HepG2 (cell line): ENCODE data around the gene PNLDC1. TPM values are rescaled to one million over a fixed set of nuclear protein-coding genes. Genes with fewer than 3 reads are reported as not detected.
A peak's percentile ranks its signal among the peaks of the same experiment; 100 is the strongest.

Source experiments
- HHEX ChIP-seq: IDR thresholded peaks from 2 replicates; pipeline ENCODE4 v1.6.1; 2016; ENCODE audit warnings: control low read depth
- HMGA1 ChIP-seq: sonication (generic); formaldehyde crosslinking; conservative IDR thresholded peaks from 2 replicates; pipeline ENCODE4 v1.4.0; 2020; ENCODE audit warnings: missing genetic modification reagents
- HOXD1 ChIP-seq: sonication (generic); formaldehyde crosslinking; IDR thresholded peaks from 2 replicates; pipeline ENCODE4 v1.5.0; 2020; ENCODE audit warnings: missing genetic modification reagents
- ISX ChIP-seq: sonication (generic); formaldehyde crosslinking; conservative IDR thresholded peaks from 2 replicates; pipeline ENCODE4 v1.5.0; 2020; ENCODE audit warnings: missing genetic modification reagents
- MLXIP ChIP-seq: sonication (generic); formaldehyde crosslinking; IDR thresholded peaks from 2 replicates; pipeline ENCODE4 v1.9.0; 2021; ENCODE audit warnings: missing genetic modification reagents, borderline replicate concordance
- MXD1 ChIP-seq: sonication (generic); formaldehyde crosslinking; IDR thresholded peaks from 2 replicates; pipeline ENCODE4 v1.4.0; 2020; ENCODE audit warnings: mild to moderate bottlenecking, missing genetic modification reagents
- PRPF4 ChIP-seq: fragments of 200-400 bp; formaldehyde crosslinking; IDR thresholded peaks from 2 replicates; pipeline ENCODE4 v1.6.1; 2016; ENCODE audit warnings: low read length, low read depth; ENCODE audit not compliant: poor library complexity, severe bottlenecking
- REL ChIP-seq: sonication (generic); formaldehyde crosslinking; conservative IDR thresholded peaks from 2 replicates; pipeline ENCODE4 v1.8.0; 2022; ENCODE audit warnings: mild to moderate bottlenecking, missing genetic modification reagents, moderate library complexity
- TCF7L2 ChIP-seq: IDR thresholded peaks from 2 replicates; pipeline ENCODE4 v1.6.1; 2011; ENCODE audit warnings: mild to moderate bottlenecking, low read depth, low read length, moderate library complexity
- TFE3 ChIP-seq: IDR thresholded peaks from 2 replicates; pipeline ENCODE4 v1.6.1; 2016
- ZBTB7B ChIP-seq: sonication (generic); formaldehyde crosslinking; IDR thresholded peaks from 2 replicates; pipeline ENCODE4 v1.4.0; 2020; ENCODE audit warnings: missing genetic modification reagents
- ZNF124 ChIP-seq: sonication (generic); formaldehyde crosslinking; IDR thresholded peaks from 2 replicates; pipeline ENCODE4 v1.4.0; 2020; ENCODE audit warnings: missing genetic modification reagents
- ZNF557 ChIP-seq: sonication (generic); formaldehyde crosslinking; IDR thresholded peaks from 2 replicates; pipeline ENCODE4 v1.4.0; 2020; ENCODE audit warnings: missing genetic modification reagents
- ZNF558 ChIP-seq: sonication (generic); formaldehyde crosslinking; IDR thresholded peaks from 2 replicates; pipeline ENCODE4 v1.9.0; 2022; ENCODE audit warnings: mild to moderate bottlenecking, missing genetic modification reagents, borderline replicate concordance
- ZNF674 ChIP-seq: sonication (generic); formaldehyde crosslinking; IDR thresholded peaks from 2 replicates; pipeline ENCODE4 v1.5.0; 2020; ENCODE audit warnings: low read depth, mild to moderate bottlenecking, missing genetic modification reagents
- ZNF839 ChIP-seq: sonication (generic); formaldehyde crosslinking; IDR thresholded peaks from 2 replicates; pipeline ENCODE4 v1.4.0; 2020; ENCODE audit warnings: missing genetic modification reagents, mild to moderate bottlenecking, borderline replicate concordance
- polyA plus RNA-seq, 8 experiments: library from polyadenylated mRNA; depleted of rRNA in 3 of 8; stranded (reverse) in 7 of 8; unstranded in 1 of 8; fragments of >200 nt; fragmentation: Illumina TruSeq in 4 of 8; extraction: Trizol in 4 of 8; gene quantifications; 2 replicates each; pipeline versions ENCODE4 v1.2.1 to v1.2.3, GENCODE V29; 2011 to 2016; ENCODE audit warnings: low read depth in 4 of 8, missing spikeins in 1 of 8, mixed read lengths in 1 of 8; ENCODE audit not compliant: insufficient read depth in 1 of 8
- total RNA-seq, 5 experiments: library from RNA; depleted of rRNA; stranded (reverse); fragments of >200 nt; fragmentation: Illumina TruSeq; extraction: Trizol; gene quantifications; 2 replicates each; pipeline ENCODE4 v1.2.3, GENCODE V29; 2016; ENCODE audit warnings: low read depth in 1 of 5
- TF ChIP-seq, protein P1 (sequence below): sonication (generic); formaldehyde crosslinking; conservative IDR thresholded peaks from 2 replicates; pipeline ENCODE4 v1.4.0; 2020; ENCODE audit warnings: mild to moderate bottlenecking, missing genetic modification reagents, moderate library complexity
- TF ChIP-seq, protein P2 (sequence below): sonication (generic); formaldehyde crosslinking; IDR thresholded peaks from 2 replicates; pipeline ENCODE4 v1.4.0; 2020; ENCODE audit warnings: missing genetic modification reagents, mild to moderate bottlenecking, borderline replicate concordance
- TF ChIP-seq, protein P3 (sequence below): sonication (generic); formaldehyde crosslinking; IDR thresholded peaks from 2 replicates; pipeline ENCODE4 v1.5.1; 2020; ENCODE audit warnings: missing genetic modification reagents, mild to moderate bottlenecking, borderline replicate concordance

Gene PNLDC1
- total and polyA plus RNA-seq, 2 of the 13 experiments (the other 11 are each of a cell fraction or from before 2014, with no cell fraction given), result not detected

DNA sequence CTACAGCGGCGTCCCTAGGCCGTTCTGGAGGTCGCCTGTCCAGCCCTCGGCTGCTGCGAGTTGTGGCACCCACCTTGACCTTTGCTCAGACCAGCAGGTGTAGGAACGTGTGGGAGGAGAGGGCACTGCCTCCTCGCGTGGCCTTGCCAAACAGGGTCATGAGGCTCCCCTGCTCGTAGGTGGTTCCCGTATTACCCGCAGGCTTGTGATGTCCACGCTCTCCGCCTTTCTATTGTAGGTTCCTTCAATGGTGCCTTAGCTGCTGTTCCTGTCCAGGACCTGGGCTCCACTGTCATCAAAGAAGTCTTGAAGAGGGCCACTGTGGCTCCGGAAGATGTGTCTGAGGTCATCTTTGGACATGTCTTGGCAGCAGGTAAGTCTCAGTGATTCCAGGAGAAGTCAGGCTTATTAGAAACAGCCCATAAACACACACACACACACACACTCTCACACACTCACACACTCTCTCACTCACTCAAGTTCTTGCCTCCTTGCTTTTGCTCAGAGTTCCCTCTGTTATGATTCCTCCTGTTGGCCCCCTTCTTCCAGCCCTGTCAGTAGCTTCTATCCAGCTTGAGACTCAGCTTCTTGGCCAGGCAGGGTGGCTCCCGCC is 37.3 kb upstream of the PNLDC1 start (continued):
- TF ChIP-seq, protein P1, sequence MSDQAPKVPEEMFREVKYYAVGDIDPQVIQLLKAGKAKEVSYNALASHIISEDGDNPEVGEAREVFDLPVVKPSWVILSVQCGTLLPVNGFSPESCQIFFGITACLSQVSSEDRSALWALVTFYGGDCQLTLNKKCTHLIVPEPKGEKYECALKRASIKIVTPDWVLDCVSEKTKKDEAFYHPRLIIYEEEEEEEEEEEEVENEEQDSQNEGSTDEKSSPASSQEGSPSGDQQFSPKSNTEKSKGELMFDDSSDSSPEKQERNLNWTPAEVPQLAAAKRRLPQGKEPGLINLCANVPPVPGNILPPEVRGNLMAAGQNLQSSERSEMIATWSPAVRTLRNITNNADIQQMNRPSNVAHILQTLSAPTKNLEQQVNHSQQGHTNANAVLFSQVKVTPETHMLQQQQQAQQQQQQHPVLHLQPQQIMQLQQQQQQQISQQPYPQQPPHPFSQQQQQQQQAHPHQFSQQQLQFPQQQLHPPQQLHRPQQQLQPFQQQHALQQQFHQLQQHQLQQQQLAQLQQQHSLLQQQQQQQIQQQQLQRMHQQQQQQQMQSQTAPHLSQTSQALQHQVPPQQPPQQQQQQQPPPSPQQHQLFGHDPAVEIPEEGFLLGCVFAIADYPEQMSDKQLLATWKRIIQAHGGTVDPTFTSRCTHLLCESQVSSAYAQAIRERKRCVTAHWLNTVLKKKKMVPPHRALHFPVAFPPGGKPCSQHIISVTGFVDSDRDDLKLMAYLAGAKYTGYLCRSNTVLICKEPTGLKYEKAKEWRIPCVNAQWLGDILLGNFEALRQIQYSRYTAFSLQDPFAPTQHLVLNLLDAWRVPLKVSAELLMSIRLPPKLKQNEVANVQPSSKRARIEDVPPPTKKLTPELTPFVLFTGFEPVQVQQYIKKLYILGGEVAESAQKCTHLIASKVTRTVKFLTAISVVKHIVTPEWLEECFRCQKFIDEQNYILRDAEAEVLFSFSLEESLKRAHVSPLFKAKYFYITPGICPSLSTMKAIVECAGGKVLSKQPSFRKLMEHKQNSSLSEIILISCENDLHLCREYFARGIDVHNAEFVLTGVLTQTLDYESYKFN (CRISPR knock-in tag), result peak; percentile 78
- TF ChIP-seq TFE3 (CRISPR knock-in tag), result peak; percentile 82
- no peak for TF ChIP-seq TCF7L2
- peak; percentile 82 for TF ChIP-seq ZNF558 (CRISPR knock-in tag)
- no peak; the same call in 1 of the 2 replicates for TF ChIP-seq REL (CRISPR knock-in tag)
- no peak for TF ChIP-seq HMGA1 (CRISPR knock-in tag)
- TF ChIP-seq ISX (CRISPR knock-in tag), result no peak; the same call in 1 of the 2 replicates
- TF ChIP-seq MLXIP, result no peak; the same call in 1 of the 2 replicates
- TF ChIP-seq ZNF839 (CRISPR knock-in tag), result no peak
- TF ChIP-seq HHEX (CRISPR knock-in tag), result no peak; the same call in 1 of the 2 replicates
- TF ChIP-seq ZNF557 (CRISPR knock-in tag), result no peak
- TF ChIP-seq ZNF124 (CRISPR knock-in tag), result no peak
- no peak for TF ChIP-seq PRPF4
- TF ChIP-seq, protein P2, sequence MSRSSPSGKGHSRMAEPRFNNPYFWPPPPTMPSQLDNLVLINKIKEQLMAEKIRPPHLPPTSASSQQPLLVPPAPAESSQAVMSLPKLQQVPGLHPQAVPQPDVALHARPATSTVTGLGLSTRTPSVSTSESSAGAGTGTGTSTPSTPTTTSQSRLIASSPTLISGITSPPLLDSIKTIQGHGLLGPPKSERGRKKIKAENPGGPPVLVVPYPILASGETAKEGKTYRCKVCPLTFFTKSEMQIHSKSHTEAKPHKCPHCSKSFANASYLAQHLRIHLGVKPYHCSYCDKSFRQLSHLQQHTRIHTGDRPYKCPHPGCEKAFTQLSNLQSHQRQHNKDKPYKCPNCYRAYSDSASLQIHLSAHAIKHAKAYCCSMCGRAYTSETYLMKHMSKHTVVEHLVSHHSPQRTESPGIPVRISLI (CRISPR knock-in tag), result peak; percentile 64; the same call in 1 of the 2 replicates
- TF ChIP-seq HOXD1 (CRISPR knock-in tag), result peak; percentile 65; the same call in 1 of the 2 replicates
- TF ChIP-seq, protein P3, sequence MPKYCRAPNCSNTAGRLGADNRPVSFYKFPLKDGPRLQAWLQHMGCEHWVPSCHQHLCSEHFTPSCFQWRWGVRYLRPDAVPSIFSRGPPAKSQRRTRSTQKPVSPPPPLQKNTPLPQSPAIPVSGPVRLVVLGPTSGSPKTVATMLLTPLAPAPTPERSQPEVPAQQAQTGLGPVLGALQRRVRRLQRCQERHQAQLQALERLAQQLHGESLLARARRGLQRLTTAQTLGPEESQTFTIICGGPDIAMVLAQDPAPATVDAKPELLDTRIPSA (CRISPR knock-in tag), result no peak; the same call in 1 of the 2 replicates
- TF ChIP-seq ZNF674, result no peak
- no peak; the same call in 1 of the 2 replicates for TF ChIP-seq MXD1 (CRISPR knock-in tag)
- peak; percentile 12 for TF ChIP-seq ZBTB7B (CRISPR knock-in tag)
